Measurements from ENCODE around the gene NIP7.

NIP7 gene

DNA sequence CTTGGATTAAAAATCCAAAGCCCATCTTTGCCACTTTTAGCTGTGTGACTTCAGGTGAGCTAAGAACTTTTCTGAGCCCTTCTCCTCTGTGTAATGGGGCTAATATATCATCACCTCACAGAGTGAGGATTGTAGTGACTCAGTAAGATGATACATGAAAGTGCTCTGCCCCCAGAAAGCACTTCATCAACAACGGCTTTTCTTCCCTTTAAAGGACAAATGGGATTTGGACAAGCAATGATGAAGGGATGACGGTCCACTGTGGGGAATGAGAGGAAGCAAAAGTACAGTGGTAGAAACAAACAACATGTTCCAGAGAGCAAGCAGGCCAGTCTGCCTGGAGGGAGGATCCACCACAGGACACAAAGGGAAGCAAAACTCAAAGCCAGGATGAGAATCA is 26.3 kb downstream of the NIP7 start:
- no peak for TF ChIP-seq ZFX (IDR thresholded peaks at IDR 0.05)
- TF ChIP-seq, protein P1, sequence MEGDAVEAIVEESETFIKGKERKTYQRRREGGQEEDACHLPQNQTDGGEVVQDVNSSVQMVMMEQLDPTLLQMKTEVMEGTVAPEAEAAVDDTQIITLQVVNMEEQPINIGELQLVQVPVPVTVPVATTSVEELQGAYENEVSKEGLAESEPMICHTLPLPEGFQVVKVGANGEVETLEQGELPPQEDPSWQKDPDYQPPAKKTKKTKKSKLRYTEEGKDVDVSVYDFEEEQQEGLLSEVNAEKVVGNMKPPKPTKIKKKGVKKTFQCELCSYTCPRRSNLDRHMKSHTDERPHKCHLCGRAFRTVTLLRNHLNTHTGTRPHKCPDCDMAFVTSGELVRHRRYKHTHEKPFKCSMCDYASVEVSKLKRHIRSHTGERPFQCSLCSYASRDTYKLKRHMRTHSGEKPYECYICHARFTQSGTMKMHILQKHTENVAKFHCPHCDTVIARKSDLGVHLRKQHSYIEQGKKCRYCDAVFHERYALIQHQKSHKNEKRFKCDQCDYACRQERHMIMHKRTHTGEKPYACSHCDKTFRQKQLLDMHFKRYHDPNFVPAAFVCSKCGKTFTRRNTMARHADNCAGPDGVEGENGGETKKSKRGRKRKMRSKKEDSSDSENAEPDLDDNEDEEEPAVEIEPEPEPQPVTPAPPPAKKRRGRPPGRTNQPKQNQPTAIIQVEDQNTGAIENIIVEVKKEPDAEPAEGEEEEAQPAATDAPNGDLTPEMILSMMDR (conservative IDR thresholded peaks at IDR 0.05): no peak
- H3K27ac ChIP-seq: no peak overlapping the region

DNA sequence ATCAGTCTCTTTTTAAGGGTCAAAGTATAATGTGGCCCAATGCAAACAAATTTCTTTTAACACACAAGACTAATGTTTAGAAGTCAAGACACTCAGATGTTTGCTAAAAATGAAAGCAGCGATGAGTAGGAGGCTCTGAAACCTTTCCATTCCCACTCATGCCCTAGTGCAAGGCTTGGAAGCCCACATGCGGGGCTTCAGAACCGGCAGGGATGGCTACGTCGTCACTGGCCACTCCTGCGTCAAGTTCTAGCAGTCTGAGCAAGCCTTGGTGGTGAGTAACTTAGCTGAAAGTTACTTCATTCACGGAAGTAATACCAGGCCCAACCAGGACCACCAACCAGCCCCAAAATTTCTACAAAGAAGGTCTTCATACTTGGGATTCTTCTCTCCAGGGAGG is 26.9 kb downstream of the NIP7 start:
- TF ChIP-seq ZFX (IDR thresholded peaks at IDR 0.05): no peak
- TF ChIP-seq, protein P1 (conservative IDR thresholded peaks at IDR 0.05): no peak
- H3K27ac ChIP-seq: no peak overlapping the region

DNA sequence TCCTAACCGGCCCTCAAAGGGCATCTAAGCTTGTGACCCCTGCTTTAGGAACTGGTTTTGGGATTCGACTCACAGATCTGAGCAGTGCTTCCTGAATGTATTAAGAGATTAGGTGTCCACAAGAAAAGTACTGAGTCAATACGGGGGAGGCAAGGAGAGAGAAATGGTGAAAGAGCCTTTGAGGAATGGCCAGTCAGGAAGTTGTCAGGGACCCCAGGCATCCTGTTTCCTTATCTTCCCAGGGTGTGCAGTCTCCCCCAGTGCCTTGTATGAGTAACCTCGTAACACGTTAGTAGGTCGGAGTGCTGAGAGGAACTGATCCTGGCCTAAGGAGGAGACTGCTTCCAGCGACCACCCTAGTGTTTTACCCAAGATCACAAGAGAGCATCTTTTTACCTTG is 28.4 kb downstream of the NIP7 start:
- TF ChIP-seq ZFX (IDR thresholded peaks at IDR 0.05): no peak
- TF ChIP-seq, protein P1 (conservative IDR thresholded peaks at IDR 0.05): no peak
- no peak overlapping the region for H3K27ac ChIP-seq

DNA sequence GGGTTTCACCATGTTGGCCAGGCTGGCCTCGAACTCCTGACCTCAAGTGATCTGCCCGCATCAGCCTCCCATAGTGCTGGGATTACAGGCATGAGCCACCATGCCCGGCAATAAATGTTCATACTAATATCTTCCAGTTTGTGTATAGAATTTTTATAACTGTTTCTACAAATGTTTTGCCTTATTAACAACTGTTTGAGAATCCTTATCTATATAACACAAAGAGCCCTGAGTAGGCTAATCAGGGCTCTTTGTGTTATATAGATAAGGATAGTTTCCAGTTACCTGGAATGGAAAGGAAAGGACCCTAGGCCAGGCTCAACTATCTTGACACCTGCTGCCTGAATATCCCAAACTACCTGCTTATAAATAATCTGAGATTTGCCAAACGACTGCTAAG is 29.3 kb downstream of the NIP7 start:
- H3K27ac ChIP-seq: no peak overlapping the region
- TF ChIP-seq, protein P1 (conservative IDR thresholded peaks at IDR 0.05): no peak
- no peak for TF ChIP-seq ZFX (IDR thresholded peaks at IDR 0.05)

DNA sequence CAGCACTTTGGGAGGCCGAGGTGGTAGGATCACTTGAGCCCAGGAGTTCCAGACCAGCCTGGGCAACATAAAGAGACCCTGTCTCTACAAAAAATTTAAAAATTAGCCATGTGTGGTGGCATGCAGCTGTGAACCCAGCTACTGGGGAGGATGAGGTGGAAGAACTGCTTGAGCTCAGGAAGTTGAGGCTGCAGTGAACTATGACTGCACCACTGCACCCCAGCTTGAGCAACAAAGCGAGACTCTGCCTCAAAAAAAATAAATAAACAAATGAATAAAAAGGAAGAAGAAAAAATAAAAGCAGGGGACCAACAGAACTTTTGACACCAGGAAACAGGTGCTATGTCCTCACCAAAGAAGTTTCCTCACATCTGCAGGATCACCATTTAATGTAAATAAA is 32.0 kb downstream of the NIP7 start:
- H3K27ac ChIP-seq: no peak overlapping the region
- no peak for TF ChIP-seq ZFX (IDR thresholded peaks at IDR 0.05)
- TF ChIP-seq, protein P1 (conservative IDR thresholded peaks at IDR 0.05): no peak

DNA sequence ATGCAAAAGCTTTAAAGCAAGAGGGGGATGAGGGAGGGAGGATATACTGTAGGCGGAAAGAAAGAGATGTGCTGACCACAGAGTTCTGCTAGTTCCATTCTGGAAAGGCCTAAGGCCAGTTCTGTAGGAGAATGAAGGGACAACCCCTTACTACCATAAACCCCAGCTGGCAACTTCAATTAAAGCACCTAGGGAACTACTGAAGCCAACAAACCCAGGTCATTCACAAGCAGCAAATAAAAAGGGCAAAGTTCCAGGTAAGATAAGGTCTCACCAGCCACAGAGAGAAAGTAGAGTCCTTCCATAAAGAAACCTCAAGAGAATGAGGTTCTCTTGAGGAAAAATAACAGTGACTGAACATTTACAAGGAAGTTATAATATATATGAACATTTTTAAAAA is 33.4 kb downstream of the NIP7 start:
- no peak overlapping the region for H3K27ac ChIP-seq
- TF ChIP-seq, protein P1 (conservative IDR thresholded peaks at IDR 0.05): no peak
- no peak for TF ChIP-seq ZFX (IDR thresholded peaks at IDR 0.05)

DNA sequence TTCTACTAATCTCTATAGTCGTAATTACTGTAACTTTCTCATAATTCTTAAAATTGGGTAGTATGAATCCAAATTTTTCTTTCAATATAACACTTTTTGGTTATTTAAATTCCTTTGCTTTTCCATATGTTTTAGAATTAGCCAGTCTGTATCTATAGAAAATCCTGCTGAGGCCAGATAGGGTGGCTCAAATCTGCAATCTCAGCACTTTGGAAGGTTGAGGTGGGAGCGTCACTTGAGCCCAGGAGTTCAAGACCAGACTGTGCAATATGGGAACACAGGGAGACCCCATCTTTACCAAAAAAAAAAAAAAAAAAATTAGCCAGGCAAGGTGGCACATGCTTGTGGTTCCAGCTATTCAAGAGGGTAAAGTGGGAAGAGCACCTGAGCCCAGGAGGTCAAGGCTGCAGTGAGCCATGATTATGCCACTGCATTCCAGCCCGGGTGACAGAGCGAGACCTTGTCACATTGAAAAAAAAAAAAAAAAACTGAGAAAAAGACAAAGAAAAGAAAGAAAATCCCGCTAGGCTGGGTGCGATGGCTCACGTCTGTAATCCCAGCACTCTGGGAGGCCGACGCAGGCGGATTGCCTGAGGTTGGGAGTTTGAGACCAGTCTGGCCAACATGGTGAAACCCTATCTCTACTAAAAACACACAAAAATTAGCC is 37.0 kb downstream of the NIP7 start:
- TF ChIP-seq, protein P1 (conservative IDR thresholded peaks at IDR 0.05): no peak
- TF ChIP-seq ZFX (IDR thresholded peaks at IDR 0.05): no peak
- no peak overlapping the region for H3K27ac ChIP-seq
